Neural crest cell (in vitro differentiated cells): ENCODE data around the gene ITGA3. TPM values are rescaled to one million over a fixed set of nuclear protein-coding genes. Genes with fewer than 3 reads are reported as not detected.

Source experiments
- DNase-seq: peaks from one replicate; pipeline ENCODE4 v3.0.0; 2021; ENCODE audit warnings: low read depth, mixed read lengths, low spot score
- H3K27ac Mint-ChIP-seq: one replicate; pipeline ENCODE4 v1.8.0; 2021; ENCODE audit warnings: mild to moderate bottlenecking, mixed read lengths; ENCODE audit not compliant: unreplicated experiment
- H3K27me3 Mint-ChIP-seq: 2 replicates; pipeline ENCODE4 v1.8.0; 2021; ENCODE audit warnings: low read depth, mild to moderate bottlenecking, mixed read lengths
- H3K36me3 Mint-ChIP-seq: 2 replicates; pipeline ENCODE4 v1.8.0; 2021; ENCODE audit warnings: low read depth, mild to moderate bottlenecking, mixed read lengths
- H3K4me1 Mint-ChIP-seq: 2 replicates; pipeline ENCODE4 v1.8.0; 2021; ENCODE audit warnings: mixed read lengths
- H3K4me3 Mint-ChIP-seq: one replicate; pipeline ENCODE4 v1.8.0; 2021; ENCODE audit warnings: mild to moderate bottlenecking, mixed read lengths
- H3K9me3 Mint-ChIP-seq: 2 replicates; pipeline ENCODE4 v1.8.0; 2021; ENCODE audit warnings: mixed read lengths
- total RNA-seq: library from RNA; stranded (reverse); gene quantifications from 2 replicates; pipeline ENCODE4 v1.2.1, GENCODE V29; 2021
- TF ChIP-seq, protein P1 (sequence below): fragments of 200-600 bp; sonication (generic); conservative IDR thresholded peaks from 2 replicates; pipeline ENCODE4 v1.5.0; 2021; ENCODE audit warnings: antibody characterized with exemption, mild to moderate bottlenecking

ITGA3 gene
- total RNA-seq, 1 donor from 2014 or later, result 4.8 TPM

- Mint-ChIP-seq H3K4me1 (peaks cover 25% of the 10 kb centered on the region), H3K27me3 (peaks cover 16% of the 10 kb centered on the region), H3K27ac (peak within 1 kb of the TSS; percentile 71), H3K36me3 (no peaks in the 10 kb centered on the region), H3K4me3 (peak within 1 kb of the TSS; percentile 92), H3K9me3 (no peaks in the 10 kb centered on the region)
- peak; percentile 53 for DNase-seq
- TF ChIP-seq, protein P1, sequence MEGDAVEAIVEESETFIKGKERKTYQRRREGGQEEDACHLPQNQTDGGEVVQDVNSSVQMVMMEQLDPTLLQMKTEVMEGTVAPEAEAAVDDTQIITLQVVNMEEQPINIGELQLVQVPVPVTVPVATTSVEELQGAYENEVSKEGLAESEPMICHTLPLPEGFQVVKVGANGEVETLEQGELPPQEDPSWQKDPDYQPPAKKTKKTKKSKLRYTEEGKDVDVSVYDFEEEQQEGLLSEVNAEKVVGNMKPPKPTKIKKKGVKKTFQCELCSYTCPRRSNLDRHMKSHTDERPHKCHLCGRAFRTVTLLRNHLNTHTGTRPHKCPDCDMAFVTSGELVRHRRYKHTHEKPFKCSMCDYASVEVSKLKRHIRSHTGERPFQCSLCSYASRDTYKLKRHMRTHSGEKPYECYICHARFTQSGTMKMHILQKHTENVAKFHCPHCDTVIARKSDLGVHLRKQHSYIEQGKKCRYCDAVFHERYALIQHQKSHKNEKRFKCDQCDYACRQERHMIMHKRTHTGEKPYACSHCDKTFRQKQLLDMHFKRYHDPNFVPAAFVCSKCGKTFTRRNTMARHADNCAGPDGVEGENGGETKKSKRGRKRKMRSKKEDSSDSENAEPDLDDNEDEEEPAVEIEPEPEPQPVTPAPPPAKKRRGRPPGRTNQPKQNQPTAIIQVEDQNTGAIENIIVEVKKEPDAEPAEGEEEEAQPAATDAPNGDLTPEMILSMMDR, result no peak
These were observed 74.0 kb downstream of the ITGA3 start, which contains the start of gene SAMD14 for GRCh38 chr17:50129728-50130558. Gene SAMD14, minus strand, starts transcription at chr17:50130160. Its CDS starts 5,201 bp downstream, at chr17:50124959.

GRCh38 chr17:50130559-50131305 lies 74.8 kb downstream of the ITGA3 start:
- TF ChIP-seq, protein P1, result no peak
- Mint-ChIP-seq H3K4me1 (peaks cover 25% of the 10 kb centered on the region), H3K27me3 (peaks cover 16% of the 10 kb centered on the region), H3K4me3 (peak overlapping the region; percentile 82), H3K9me3 (no peaks in the 10 kb centered on the region), H3K36me3 (no peaks in the 10 kb centered on the region), H3K27ac (no peak overlapping the region)
- no peak for DNase-seq

DNA sequence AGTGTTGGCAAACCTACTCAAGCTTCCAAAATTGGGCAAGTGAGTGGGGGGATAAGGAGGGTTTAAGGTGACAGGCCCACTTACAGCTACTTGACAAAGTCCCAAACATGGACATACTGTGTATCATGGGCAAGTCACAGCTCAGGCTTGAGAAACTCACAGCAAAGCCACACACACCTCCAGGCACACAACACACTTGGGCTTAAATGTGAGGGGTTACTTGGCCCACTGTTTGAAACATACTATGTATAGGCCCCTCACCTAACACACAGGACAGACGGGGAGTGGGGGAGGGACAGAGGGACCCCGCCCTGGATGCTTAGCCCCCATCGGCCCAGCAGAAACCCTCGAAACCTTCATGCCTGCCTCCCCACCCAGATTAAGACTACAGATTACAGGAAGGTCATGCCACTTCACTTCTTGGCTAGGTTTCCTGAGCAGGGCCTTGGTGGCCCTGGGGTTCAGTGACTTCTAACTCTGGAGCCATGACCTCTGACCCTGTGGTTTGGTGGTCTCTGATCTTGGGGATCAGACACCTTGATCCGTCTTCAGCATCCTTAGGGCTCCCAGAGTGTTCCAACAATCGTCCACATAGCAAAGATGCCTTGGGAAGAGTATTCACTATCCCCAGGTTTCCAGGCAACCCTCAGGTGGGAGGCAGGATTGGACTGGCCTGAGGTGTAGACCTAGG lies 76.3 kb downstream of the ITGA3 start:
- Mint-ChIP-seq H3K36me3 (peaks cover 5% of the 10 kb centered on the region), H3K27ac (no peak overlapping the region), H3K9me3 (no peaks in the 10 kb centered on the region), H3K27me3 (peaks cover 16% of the 10 kb centered on the region), H3K4me3 (peak overlapping the region; percentile 82), H3K4me1 (peaks cover 25% of the 10 kb centered on the region)
- TF ChIP-seq, protein P1, result no peak
- DNase-seq, result no peak

DNA sequence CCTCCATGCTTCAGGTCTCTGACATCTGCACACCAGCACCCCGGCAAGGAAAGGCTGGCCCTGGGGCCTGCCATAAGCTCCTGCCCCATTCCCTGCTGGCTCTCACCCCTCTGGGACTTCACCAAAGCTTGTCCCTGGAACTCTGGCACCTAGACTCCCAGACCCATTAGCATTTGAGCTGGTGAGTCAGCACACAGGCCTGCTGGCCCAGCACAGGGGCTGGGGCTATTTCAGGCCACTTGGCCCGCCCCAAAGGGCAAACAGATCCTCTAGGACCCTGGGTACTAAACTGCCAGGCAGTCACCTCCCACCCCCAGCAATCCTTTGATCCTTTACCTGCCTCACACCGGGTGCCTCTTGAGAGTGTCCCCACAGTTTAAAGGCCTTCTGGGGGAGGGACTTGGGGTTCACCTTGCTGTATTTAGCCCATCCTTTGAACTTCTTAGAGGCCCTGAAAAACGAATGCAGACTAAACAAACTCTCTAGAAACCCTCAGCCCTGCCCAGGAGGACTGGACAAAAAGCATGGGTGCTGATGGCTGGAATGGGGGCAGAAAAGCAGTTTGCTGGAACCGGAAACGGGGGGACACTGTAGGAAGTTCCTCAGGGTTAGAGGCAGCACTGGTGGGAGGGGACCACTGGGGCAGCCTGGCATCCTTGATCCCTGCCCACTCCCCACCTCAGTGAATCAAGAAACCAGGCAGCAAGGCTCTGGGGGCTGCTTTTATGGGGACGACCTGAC lies 77.3 kb downstream of the ITGA3 start:
- no peak for DNase-seq
- H3K36me3 Mint-ChIP-seq, result peaks cover 5% of the 10 kb centered on the region
- H3K4me3 Mint-ChIP-seq, result no peak overlapping the region
- H3K27ac Mint-ChIP-seq, result no peak overlapping the region
- peaks cover 16% of the 10 kb centered on the region for H3K27me3 Mint-ChIP-seq
- TF ChIP-seq, protein P1, result no peak
- H3K4me1 Mint-ChIP-seq, result peaks cover 20% of the 10 kb centered on the region
- no peaks in the 10 kb centered on the region for H3K9me3 Mint-ChIP-seq

GRCh38 chr17:50133769-50134099 lies 77.8 kb downstream of the ITGA3 start:
- DNase-seq, result no peak
- TF ChIP-seq, protein P1, result no peak
- Mint-ChIP-seq H3K27ac (no peak overlapping the region), H3K36me3 (peaks cover 7% of the 10 kb centered on the region), H3K4me1 (peaks cover 15% of the 10 kb centered on the region), H3K27me3 (peaks cover 12% of the 10 kb centered on the region), H3K9me3 (no peaks in the 10 kb centered on the region), H3K4me3 (peak overlapping the region; percentile 35)
